Stomach (tissue), 9 donors: Measurements from ENCODE around the gene GRAMD2A. TPM values are rescaled to one million over a fixed set of nuclear protein-coding genes. Genes with fewer than 3 reads are reported as not detected.
A peak's percentile ranks its signal among the peaks of the same experiment; 100 is the strongest.

ENCODE experiments used
- DNase-seq, 2 donors: peaks; one replicate each; pipeline versions ENCODE4 v3.0.0 to v3.0.0-alpha.2; 2013 to 2019
- H3K27ac ChIP-seq, 5 donors: fragments of 200-600 bp in 4 of 5; sonication (generic) in 4 of 5; one replicate each; pipeline ENCODE4 v1.5.1; 2013 to 2019; ENCODE audit warnings: mild to moderate bottlenecking in 1 of 5, moderate library complexity in 1 of 5
- H3K27me3 ChIP-seq, 3 donors: fragments of 200-600 bp; sonication (generic); one replicate each; pipeline ENCODE4 v1.5.1; 2017 to 2019; ENCODE audit warnings: mixed run types in 1 of 3
- H3K36me3 ChIP-seq, 4 donors: fragments of 200-600 bp; sonication (generic); 1 replicate in 3 of 4; 2 replicates in 1 of 4; pipeline ENCODE4 v1.5.1; 2016 to 2019
- H3K4me1 ChIP-seq, 4 donors: fragments of 200-600 bp; sonication (generic); one replicate each; pipeline ENCODE4 v1.5.1; 2016 to 2019
- H3K4me3 ChIP-seq, 4 donors: fragments of 200-600 bp; sonication (generic) in 3 of 4; one replicate each; pipeline ENCODE4 v1.5.1; 2016 to 2019; ENCODE audit warnings: mild to moderate bottlenecking in 1 of 4
- H3K9me3 ChIP-seq, 4 donors: fragments of 200-600 bp; sonication (generic); one replicate each; pipeline ENCODE4 v1.5.1; 2016 to 2019
- CTCF ChIP-seq, 7 experiments: fragments of 450-650 bp in 4 of 7; fragments of 200-600 bp in 3 of 7; sonication (generic) in 3 of 7; IDR thresholded peaks; one replicate each; pipeline ENCODE4 v1.5.1; 2016 to 2019; ENCODE audit warnings: antibody characterized with exemption in 7 of 7, control low read depth in 2 of 7, mild to moderate bottlenecking in 1 of 7
- EP300 ChIP-seq: sonication (generic); formaldehyde crosslinking; IDR thresholded peaks from one replicate; pipeline ENCODE4 v1.6.1; 2017; ENCODE audit warnings: antibody characterized with exemption
- POLR2A ChIP-seq, 4 donors: fragments of 450-650 bp; IDR thresholded peaks; one replicate each; pipeline ENCODE4 v1.6.1; 2016; ENCODE audit warnings: antibody characterized with exemption in 4 of 4, control low read depth in 2 of 4, mild to moderate bottlenecking in 1 of 4, moderate library complexity in 1 of 4
- POLR2AphosphoS5 ChIP-seq, 3 donors: sonication (generic); formaldehyde crosslinking; IDR thresholded peaks; one replicate each; pipeline ENCODE4 v1.6.1; 2016; ENCODE audit warnings: antibody characterized with exemption in 3 of 3
- WGBS, 5 donors: extraction: QIAGEN DNeasy Blood & Tissue Kit in 3 of 5; methylation state at CpG; one replicate each; pipeline versions ENCODE4 v1.1.5 to v1.1.7; 2013 to 2018; 5-methylcytosine and 5-hydroxymethylcytosine counted together
- intact Hi-C: fragments of 100-400 bp; cut with DNase I; formaldehyde crosslinking; loops from one replicate; pipeline ENCODE4 v1.15.1; 2023; ENCODE audit warnings: low total_unique reads
- polyA plus RNA-seq, 3 donors: library from polyadenylated mRNA; stranded (reverse); fragments of 200-250 nt; gene quantifications; one replicate each; pipeline ENCODE4 v1.2.3, GENCODE V29; 2013
- total RNA-seq, 5 donors: library from RNA; depleted of rRNA; stranded (reverse); fragments of >200 nt; gene quantifications; one replicate each; pipeline versions ENCODE4 v1.1.0 to v1.2.3, GENCODE V29; 2014 to 2016
- donor health status: healthy with polysubstance abuse.
- donor health status: Bipolar disorder and iron deficiency.
- donor health status: healthy.

The GRAMD2A gene
- total and polyA plus RNA-seq, 8 donors: 0.29 to 0.92 (median 0.59) TPM; not detected in 4

GRCh38 chr15:72162569-72162968 is 35.0 kb downstream of the GRAMD2A start:
- peaks cover 0 to 9% (median 4%) of the 10 kb centered on the region in 4 donors for H3K4me1 ChIP-seq
- TF ChIP-seq POLR2A (IDR thresholded peaks at IDR 0.05) (no peak), POLR2AphosphoS5 (IDR thresholded peaks at IDR 0.05) (no peak), EP300 (no peak), CTCF (IDR thresholded peaks at IDR 0.05) (no peak)
- no peaks in the 10 kb centered on the region for H3K27me3 ChIP-seq
- intact Hi-C loops: no loop called here
- no peak for DNase-seq
- no peak overlapping the region for H3K4me3 ChIP-seq
- WGBS, 5 donors: 80 to 97% (median 91%) methylated on average over 4 to 5 of the region's 5 CpGs
- no peaks in the 10 kb centered on the region for H3K36me3 ChIP-seq
- no peaks in the 10 kb centered on the region for H3K9me3 ChIP-seq
- H3K27ac ChIP-seq: no peak overlapping the region

- no peak overlapping the region for H3K4me3 ChIP-seq
- no peak for TF ChIP-seq POLR2AphosphoS5 (IDR thresholded peaks at IDR 0.05)
- TF ChIP-seq EP300: no peak
- TF ChIP-seq POLR2A (IDR thresholded peaks at IDR 0.05): no peak
- TF ChIP-seq CTCF (IDR thresholded peaks at IDR 0.05): no peak
- 72 to 86% (median 77%) methylated on average over 6 to 7 of the region's 7 CpGs for WGBS, 5 donors
- peak in 1 of 2 donors; percentile 11 for DNase-seq
- H3K36me3 ChIP-seq: no peaks in the 10 kb centered on the region
- H3K9me3 ChIP-seq: no peaks in the 10 kb centered on the region
- H3K4me1 ChIP-seq: peaks cover 0 to 15% (median 4%) of the 10 kb centered on the region in 4 donors
- H3K27ac ChIP-seq: no peak overlapping the region
- intact Hi-C loops: no loop called here
- no peaks in the 10 kb centered on the region for H3K27me3 ChIP-seq
These were observed 36.0 kb downstream of the GRAMD2A start for GRCh38 chr15:72161361-72162132.

- no peak for DNase-seq
- intact Hi-C loops: no loop called here
- Histone ChIP-seq H3K9me3 (no peaks in the 10 kb centered on the region), H3K27ac (no peak overlapping the region), H3K27me3 (no peaks in the 10 kb centered on the region), H3K4me1 (peaks cover 0 to 21% (median 9%) of the 10 kb centered on the region in 4 donors), H3K4me3 (no peak overlapping the region), H3K36me3 (no peaks in the 10 kb centered on the region)
- no peak for TF ChIP-seq EP300
- TF ChIP-seq CTCF (IDR thresholded peaks at IDR 0.05): no peak
- no peak for TF ChIP-seq POLR2A (IDR thresholded peaks at IDR 0.05)
- 85 to 94% (median 89%) methylated on average over 5 of the region's 5 CpGs for WGBS, 5 donors
These were observed 36.8 kb downstream of the GRAMD2A start for GRCh38 chr15:72160696-72161245.

- H3K4me1 ChIP-seq: peaks cover 19 to 51% (median 38%) of the 10 kb centered on the region in 4 donors
- H3K36me3 ChIP-seq: no peaks in the 10 kb centered on the region
- DNase-seq: no peak
- intact Hi-C loops: no loop called here
- H3K27ac ChIP-seq: no peak overlapping the region
- no peak overlapping the region for H3K4me3 ChIP-seq
- WGBS, 5 donors: 89 to 96% (median 93%) methylated on average over 2 of the region's 2 CpGs
- H3K9me3 ChIP-seq: no peaks in the 10 kb centered on the region
- TF ChIP-seq CTCF (IDR thresholded peaks at IDR 0.05): no peak
- TF ChIP-seq POLR2AphosphoS5 (IDR thresholded peaks at IDR 0.05): no peak
- no peak for TF ChIP-seq EP300
- no peak for TF ChIP-seq POLR2A (IDR thresholded peaks at IDR 0.05)
- H3K27me3 ChIP-seq: no peaks in the 10 kb centered on the region
These were observed 40.7 kb downstream of the GRAMD2A start for GRCh38 chr15:72156928-72157327.
